Measurements from ENCODE around the gene PPP4R3C. TPM values are rescaled to one million over a fixed set of nuclear protein-coding genes. Genes with fewer than 3 reads are reported as not detected.
"Not testable (repeated sequence)": the region's sequence is repeated elsewhere in the genome, so short reads cannot be mapped to it uniquely, and the experiment has no call there.

PPP4R3C gene
- not detected in 2 replicates for total RNA-seq

DNA sequence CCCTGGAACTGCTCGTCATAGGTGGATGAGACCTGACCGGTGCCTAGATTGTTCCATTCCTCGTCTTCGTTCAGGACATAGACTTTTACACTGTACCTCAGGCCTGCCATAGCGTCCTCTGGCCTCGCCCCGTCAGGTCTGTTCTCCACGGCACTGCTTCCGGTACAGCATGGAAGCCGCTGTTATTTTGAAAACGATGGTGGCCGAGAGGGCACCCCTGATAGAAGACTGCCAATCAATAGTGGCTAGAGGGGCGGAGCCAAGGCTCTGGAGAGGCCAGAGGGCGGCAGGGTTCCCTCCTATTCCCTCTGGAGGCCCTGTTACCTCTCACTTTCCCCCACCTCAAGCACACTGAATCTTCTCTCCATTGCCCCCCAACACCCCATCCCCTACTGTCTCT is at the start of gene PPP4R3C:
PPP4R3C (minus strand) TSS at position 155 of the 400 bp plus-strand sequence; CDS start at position 110, 45 bp downstream.
- DNase-seq: no peak
- Mint-ChIP-seq H3K27me3 (no peaks in the 10 kb centered on the region), H3K27ac (no peak within 1 kb of the TSS), H3K36me3 (ENCODE audit: low read depth) (no peaks in the 10 kb centered on the region), H3K4me3 (no peak within 1 kb of the TSS), H3K9me3 (no peaks in the 10 kb centered on the region), H3K4me1 (no peaks in the 10 kb centered on the region)
- intact Hi-C loops (cut with micrococcal nuclease): no loop called here

DNA sequence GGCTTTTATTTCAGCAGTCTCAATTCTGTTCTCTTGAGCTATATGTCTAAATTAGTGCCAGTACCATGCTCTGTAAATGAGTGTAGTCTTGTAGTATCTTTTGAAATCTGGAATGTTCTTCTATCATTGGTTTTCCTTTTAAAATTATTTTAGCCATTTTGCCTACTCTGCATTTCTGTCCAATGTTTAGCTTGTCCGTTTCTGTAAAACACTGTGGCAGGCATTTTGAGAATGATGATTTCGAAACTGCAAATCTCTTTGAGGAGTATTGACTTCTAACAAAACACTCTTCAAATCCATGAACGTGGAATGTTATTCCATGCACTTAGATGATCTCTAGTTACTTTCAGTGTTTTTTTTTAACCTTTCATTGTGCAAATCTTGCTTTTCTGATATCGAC is 28.3 kb upstream of the PPP4R3C start:
- Mint-ChIP-seq H3K27me3 (no peaks in the 10 kb centered on the region), H3K4me3 (no peak overlapping the region), H3K27ac (no peak overlapping the region), H3K4me1 (no peaks in the 10 kb centered on the region), H3K9me3 (no peaks in the 10 kb centered on the region), H3K36me3 (ENCODE audit: low read depth) (no peaks in the 10 kb centered on the region)
- no peak for DNase-seq
- intact Hi-C loops (cut with micrococcal nuclease): no loop called here

DNA sequence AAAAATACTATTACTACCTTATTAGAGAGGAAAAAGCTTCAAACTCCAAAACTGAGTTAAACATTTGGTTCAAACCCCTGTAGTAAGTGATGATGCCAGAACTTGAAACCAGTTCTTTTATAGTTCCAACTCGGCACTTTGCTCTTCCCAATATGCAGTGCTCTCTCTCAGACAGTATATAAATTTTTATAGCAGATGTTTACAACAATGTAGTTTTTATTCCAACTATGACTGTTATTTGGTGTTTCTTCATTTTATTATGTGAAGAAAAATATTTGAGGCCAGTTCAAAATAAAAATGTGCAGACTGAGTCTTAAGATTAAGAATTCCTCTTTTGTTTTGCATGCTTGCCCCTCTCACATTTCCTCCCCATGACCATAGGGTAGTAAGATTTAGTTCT is 2.9 kb upstream of the PPP4R3C start:
- H3K36me3 Mint-ChIP-seq (ENCODE audit: low read depth): no peaks in the 10 kb centered on the region
- intact Hi-C loops (cut with micrococcal nuclease): no loop called here
- no peaks in the 10 kb centered on the region for H3K4me1 Mint-ChIP-seq
- H3K27me3 Mint-ChIP-seq: no peaks in the 10 kb centered on the region
- DNase-seq: no peak
- H3K9me3 Mint-ChIP-seq: no peaks in the 10 kb centered on the region
- no peak overlapping the region for H3K27ac Mint-ChIP-seq
- no peak overlapping the region for H3K4me3 Mint-ChIP-seq

- H3K27ac Mint-ChIP-seq: no peak overlapping the region
- H3K27me3 Mint-ChIP-seq: no peaks in the 10 kb centered on the region
- H3K4me3 Mint-ChIP-seq: no peak overlapping the region
- H3K36me3 Mint-ChIP-seq (ENCODE audit: low read depth): no peaks in the 10 kb centered on the region
- DNase-seq: no peak
- intact Hi-C loops (cut with micrococcal nuclease): no loop called here
- H3K4me1 Mint-ChIP-seq: no peaks in the 10 kb centered on the region
- H3K9me3 Mint-ChIP-seq: no peaks in the 10 kb centered on the region
Observed at GRCh38 chrX:27465036-27465435, 1.9 kb upstream of the PPP4R3C start.

- H3K27me3 Mint-ChIP-seq; H3K4me1 Mint-ChIP-seq; intact Hi-C loops (cut with micrococcal nuclease); H3K36me3 Mint-ChIP-seq (ENCODE audit: low read depth); DNase-seq; H3K9me3 Mint-ChIP-seq; H3K4me3 Mint-ChIP-seq; H3K27ac Mint-ChIP-seq: not testable (repeated sequence)
Observed at GRCh38 chrX:27459129-27459528, 4.0 kb downstream of the PPP4R3C start.

DNA sequence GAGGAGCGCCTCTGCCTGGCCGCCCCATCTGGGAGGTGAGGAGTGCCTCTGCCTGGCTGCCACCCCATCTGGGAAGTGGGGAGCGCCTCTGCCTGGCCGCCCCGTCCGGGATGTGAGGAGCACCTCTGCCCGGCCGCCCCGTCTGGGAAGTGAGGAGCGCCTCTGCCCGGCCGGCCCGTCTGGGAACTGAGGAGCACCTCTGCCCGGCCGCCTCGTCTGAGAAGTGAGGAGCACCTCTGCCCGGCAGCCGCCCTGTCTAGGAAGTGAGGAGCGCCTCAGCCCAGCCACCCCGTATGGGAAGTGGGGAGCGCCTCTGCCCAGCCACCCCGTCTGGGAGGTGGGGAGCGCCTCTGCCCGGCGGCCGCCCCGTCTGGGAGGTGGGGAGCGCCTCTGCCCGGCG is 4.6 kb downstream of the PPP4R3C start:
- H3K27me3 Mint-ChIP-seq; DNase-seq; H3K27ac Mint-ChIP-seq; H3K9me3 Mint-ChIP-seq; H3K36me3 Mint-ChIP-seq (ENCODE audit: low read depth); H3K4me1 Mint-ChIP-seq; intact Hi-C loops (cut with micrococcal nuclease); H3K4me3 Mint-ChIP-seq: not testable (repeated sequence)

GRCh38 chrX:27451324-27451723 is 11.8 kb downstream of the PPP4R3C start:
- H3K9me3 Mint-ChIP-seq: no peaks in the 10 kb centered on the region
- H3K36me3 Mint-ChIP-seq (ENCODE audit: low read depth): no peaks in the 10 kb centered on the region
- intact Hi-C loops (cut with micrococcal nuclease): no loop called here
- H3K4me1 Mint-ChIP-seq: no peaks in the 10 kb centered on the region
- H3K27ac Mint-ChIP-seq: no peak overlapping the region
- no peak overlapping the region for H3K4me3 Mint-ChIP-seq
- DNase-seq: no peak
- no peaks in the 10 kb centered on the region for H3K27me3 Mint-ChIP-seq

DNA sequence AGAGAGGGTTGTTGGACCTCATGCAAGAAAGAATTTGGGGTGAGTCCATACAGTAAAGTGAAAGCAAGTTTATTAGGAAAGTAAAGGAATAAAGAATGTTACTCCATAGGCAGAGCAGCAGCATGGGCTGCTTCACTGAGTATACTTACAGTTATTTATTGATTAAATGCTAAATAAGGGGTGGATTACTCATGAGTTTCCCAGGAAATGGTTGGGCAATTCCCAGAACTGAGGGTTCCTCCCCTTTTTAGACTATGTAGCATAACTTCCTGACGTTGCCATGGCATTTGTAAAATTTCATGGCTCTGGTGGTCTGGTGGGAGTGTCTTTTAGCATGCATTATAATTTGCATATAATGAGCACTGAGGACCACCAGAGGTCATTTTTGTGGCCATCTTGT is 16.7 kb downstream of the PPP4R3C start:
- Mint-ChIP-seq H3K36me3 (ENCODE audit: low read depth) (no peaks in the 10 kb centered on the region), H3K4me1 (peaks cover 1% of the 10 kb centered on the region), H3K27ac (no peak overlapping the region), H3K4me3 (no peak overlapping the region), H3K9me3 (no peaks in the 10 kb centered on the region), H3K27me3 (no peaks in the 10 kb centered on the region)
- DNase-seq: no peak
- intact Hi-C loops (cut with micrococcal nuclease): no loop called here

DNA sequence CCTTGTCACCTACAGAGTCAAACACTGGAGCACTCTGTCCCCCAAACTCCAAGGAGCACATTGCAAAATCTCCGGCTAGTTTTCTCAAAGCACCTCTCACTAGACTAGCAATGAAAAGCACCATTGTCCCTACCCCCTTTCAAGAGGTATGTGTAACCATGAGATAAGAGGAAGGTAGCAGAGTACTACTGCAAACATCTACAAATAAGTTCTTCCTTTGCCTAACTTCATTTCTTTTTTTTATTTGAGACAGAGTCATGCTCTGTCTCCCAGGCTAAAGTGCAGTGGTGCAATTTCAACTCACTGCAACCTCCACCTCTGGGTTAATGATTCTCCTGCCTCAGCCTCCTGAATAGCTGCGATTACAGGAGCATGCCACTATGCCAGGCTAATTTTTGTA is 17.7 kb downstream of the PPP4R3C start:
- no peak overlapping the region for H3K27ac Mint-ChIP-seq
- H3K4me1 Mint-ChIP-seq: peaks cover 1% of the 10 kb centered on the region

GRCh38 chrX:27444093-27444908 is 18.8 kb downstream of the PPP4R3C start:
- no peaks in the 10 kb centered on the region for H3K9me3 Mint-ChIP-seq
- no peaks in the 10 kb centered on the region for H3K36me3 Mint-ChIP-seq (ENCODE audit: low read depth)
- H3K4me3 Mint-ChIP-seq: no peak overlapping the region
- intact Hi-C loops (cut with micrococcal nuclease): no loop called here
- H3K27ac Mint-ChIP-seq: peak overlapping the region; percentile 62
- no peaks in the 10 kb centered on the region for H3K27me3 Mint-ChIP-seq
- no peak for DNase-seq
- H3K4me1 Mint-ChIP-seq: peaks cover 1% of the 10 kb centered on the region

More for the DNA sequence above, 17.7 kb downstream of the PPP4R3C start:
- Mint-ChIP-seq H3K27me3 (no peaks in the 10 kb centered on the region), H3K4me3 (no peak overlapping the region), H3K9me3 (no peaks in the 10 kb centered on the region), H3K36me3 (ENCODE audit: low read depth) (no peaks in the 10 kb centered on the region)
- intact Hi-C loops (cut with micrococcal nuclease): no loop called here
- no peak for DNase-seq

DNA sequence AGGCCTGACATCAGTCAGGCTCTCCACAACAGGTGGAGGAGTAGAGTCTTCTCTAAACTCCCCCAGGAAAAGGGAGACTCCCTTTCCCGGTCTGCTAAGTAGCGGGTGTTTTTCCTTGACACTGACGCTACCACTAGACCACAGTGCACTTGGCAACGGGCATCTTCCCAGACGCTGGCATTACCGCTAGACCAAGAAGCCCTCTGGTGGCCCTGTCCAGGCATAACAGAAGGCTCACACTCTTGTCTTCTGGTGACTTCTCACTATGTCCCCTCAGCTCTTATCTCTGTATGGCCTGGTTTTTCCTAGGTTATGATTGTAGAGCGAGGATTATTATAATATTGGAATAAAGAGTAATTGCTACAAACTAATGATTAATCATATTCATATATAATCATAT is 20.7 kb downstream of the PPP4R3C start:
- intact Hi-C loops (cut with micrococcal nuclease); H3K9me3 Mint-ChIP-seq; H3K36me3 Mint-ChIP-seq (ENCODE audit: low read depth); H3K27me3 Mint-ChIP-seq; H3K4me1 Mint-ChIP-seq; H3K27ac Mint-ChIP-seq; DNase-seq; H3K4me3 Mint-ChIP-seq: not testable (repeated sequence)

GRCh38 chrX:27439771-27440170 is 23.4 kb downstream of the PPP4R3C start:
- intact Hi-C loops (cut with micrococcal nuclease): no loop called here

DNA sequence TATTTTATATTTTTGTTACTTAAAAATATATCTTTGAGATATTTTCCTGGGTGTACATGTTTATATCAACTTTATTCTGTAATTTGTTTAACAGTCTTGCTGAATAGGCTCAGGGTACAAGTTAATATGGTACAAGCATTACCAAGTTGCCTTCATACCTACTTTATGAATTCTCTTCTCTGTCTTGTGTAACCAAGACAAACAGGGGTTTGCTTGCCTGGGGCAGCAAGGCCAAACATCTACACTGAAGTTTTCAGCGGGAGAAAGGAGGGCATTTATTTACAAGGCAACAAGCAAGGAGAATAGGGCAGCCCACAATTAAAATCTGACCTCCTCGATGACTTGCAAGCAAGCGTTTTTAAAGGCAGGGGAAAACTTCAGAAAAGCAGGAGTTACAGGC is 24.2 kb downstream of the PPP4R3C start:
- Mint-ChIP-seq H3K27ac (no peak overlapping the region), H3K4me1 (peaks cover under 1% of the 10 kb centered on the region), H3K27me3 (no peaks in the 10 kb centered on the region), H3K36me3 (ENCODE audit: low read depth) (no peaks in the 10 kb centered on the region), H3K9me3 (no peaks in the 10 kb centered on the region), H3K4me3 (no peak overlapping the region)
- DNase-seq: no peak
- intact Hi-C loops (cut with micrococcal nuclease): no loop called here

More at GRCh38 chrX:27439771-27440170, 23.4 kb downstream of the PPP4R3C start:
- Mint-ChIP-seq H3K27me3 (no peaks in the 10 kb centered on the region), H3K4me3 (no peak overlapping the region), H3K9me3 (no peaks in the 10 kb centered on the region), H3K36me3 (ENCODE audit: low read depth) (no peaks in the 10 kb centered on the region), H3K4me1 (peaks cover 1% of the 10 kb centered on the region), H3K27ac (no peak overlapping the region)
- DNase-seq: no peak

GRCh38 chrX:27435031-27435430 is 28.1 kb downstream of the PPP4R3C start:
- H3K36me3 Mint-ChIP-seq (ENCODE audit: low read depth): no peaks in the 10 kb centered on the region
- no peaks in the 10 kb centered on the region for H3K4me1 Mint-ChIP-seq
- H3K27ac Mint-ChIP-seq: no peak overlapping the region
- no peaks in the 10 kb centered on the region for H3K27me3 Mint-ChIP-seq
- no peak overlapping the region for H3K4me3 Mint-ChIP-seq
- DNase-seq: no peak
- H3K9me3 Mint-ChIP-seq: no peaks in the 10 kb centered on the region
- intact Hi-C loops (cut with micrococcal nuclease): no loop called here
